ENCODE results near the gene FOLH1.
"Not testable (repeated sequence)": the region's sequence is repeated elsewhere in the genome, so short reads cannot be mapped to it uniquely, and the experiment has no call there.

The FOLH1 gene

DNA sequence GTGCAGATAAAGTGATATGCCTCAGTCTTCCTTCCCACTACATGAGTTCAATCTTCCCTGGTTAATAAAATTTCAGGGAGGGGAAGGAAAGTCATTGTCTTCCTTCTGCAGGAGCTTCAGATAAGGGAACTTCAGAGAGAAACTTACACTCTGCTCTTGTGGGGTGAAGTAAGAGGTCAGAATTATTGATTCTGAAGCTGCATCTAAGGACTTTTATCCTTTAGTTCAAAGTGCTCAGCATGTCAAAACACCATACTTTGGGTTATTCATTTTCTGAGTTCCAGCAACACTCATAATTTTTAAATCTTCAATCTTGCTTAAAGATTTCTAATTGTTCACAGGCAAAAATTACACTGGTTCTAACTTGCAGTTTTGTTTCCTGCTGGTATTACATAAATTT is 33.0 kb downstream of the FOLH1 start:
- not testable (repeated sequence) for DNase-seq

DNA sequence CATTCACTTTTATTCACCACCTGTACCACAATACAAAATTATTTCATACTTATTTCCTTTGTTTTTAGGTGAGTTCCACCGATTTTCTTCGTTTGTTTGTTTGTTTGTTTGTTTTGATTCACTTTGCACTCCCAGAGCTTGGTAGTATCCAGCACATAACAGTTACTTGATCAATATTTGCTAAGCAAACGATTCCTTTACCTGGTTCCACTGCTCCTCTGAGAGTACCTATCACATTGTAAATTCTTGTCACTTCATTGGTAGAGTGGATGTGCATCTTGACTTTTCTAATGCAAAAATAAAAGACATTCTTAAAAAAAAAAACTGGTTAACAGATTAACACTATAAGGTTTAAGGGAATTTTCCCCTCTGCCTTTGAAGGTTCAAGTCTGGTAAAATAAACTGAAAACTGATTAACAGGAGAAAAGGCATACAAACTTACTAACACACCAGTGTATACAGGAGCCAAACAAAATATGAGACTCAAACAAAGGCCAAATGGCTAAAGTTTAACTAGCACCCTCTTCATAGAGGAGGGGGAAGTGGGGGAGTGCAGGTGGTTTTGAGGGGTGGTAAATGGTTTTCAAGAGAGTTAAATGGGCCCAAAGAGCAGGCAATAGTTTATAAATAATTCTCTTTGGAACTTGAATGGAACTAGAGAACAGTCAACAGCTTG is 33.6 kb downstream of the FOLH1 start:
- DNase-seq = not testable (repeated sequence)

DNA sequence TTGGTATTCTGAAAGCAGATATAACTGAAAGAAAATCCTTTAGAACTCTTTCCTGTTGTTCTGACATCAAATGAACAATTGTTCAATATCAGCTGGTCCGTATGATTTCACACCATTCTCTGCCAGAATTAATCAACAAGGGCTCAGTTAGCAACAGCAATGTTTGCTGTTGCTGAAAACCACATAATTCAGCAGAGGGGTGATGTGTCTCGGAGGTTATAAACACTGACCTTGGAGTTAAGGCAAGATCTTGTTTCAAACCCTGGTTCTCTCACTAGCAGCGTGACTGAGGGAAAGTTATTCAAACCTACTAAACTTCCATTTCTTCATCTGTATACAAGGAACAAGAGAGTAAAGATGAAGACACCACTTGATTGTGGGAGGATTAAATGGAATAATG is 36.8 kb downstream of the FOLH1 start:
- not testable (repeated sequence) for DNase-seq

DNA sequence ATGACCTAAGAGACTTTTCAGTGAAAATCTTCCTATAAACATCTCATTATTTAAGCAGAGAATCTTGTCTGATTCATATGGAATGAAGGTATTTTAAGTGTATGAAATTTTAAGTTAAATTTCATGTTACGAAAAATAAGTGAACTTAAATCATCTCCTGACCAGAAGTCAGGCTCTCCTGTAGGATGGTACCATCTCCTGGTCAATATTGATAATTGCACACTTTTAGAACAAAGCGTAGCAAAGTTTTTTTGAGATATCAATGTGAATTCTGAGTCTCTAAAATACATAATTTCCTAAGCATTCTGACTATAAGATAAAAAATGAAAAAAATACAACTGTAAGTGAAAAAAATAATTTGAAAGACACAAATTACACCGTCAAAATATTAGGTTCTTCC is 38.8 kb downstream of the FOLH1 start:
- DNase-seq = not testable (repeated sequence)

DNA sequence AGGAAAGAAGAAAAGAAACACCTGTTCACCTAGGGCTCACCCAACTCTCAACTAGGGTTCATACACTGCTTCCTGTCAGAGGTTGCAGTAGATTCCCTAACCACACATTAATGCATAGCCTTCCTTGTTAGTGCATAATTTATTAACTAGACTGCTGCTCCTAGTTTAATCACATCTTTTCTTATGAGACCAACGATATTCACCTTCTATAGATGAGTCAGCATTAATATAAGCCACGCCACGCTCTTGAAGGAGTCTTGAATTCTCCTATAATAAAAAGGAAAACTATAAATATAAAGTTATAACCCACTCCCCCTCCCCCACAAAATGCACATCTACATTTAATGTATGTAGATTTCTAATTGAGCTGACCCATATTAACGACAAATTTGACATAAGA is 39.4 kb downstream of the FOLH1 start:
- DNase-seq = not testable (repeated sequence)

DNA sequence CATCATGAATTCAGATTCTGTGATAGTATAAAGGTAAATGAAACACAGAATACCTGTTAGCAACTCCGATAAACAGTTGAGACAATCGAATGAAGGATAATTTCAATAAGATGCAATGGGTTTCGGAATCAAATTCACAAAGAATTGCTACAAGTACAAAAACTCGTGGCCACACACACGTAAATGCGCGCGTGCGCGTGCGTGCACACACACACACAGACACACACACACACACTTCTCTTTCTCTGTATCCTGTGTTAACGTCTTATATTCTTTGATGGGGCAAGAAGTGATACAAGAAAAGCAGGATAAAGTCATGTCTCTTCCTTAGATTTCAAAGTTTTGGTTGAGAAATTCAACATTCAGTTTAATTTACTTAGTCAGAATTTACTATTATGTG is 57.2 kb downstream of the FOLH1 start:
- DNase-seq = no peak

DNA sequence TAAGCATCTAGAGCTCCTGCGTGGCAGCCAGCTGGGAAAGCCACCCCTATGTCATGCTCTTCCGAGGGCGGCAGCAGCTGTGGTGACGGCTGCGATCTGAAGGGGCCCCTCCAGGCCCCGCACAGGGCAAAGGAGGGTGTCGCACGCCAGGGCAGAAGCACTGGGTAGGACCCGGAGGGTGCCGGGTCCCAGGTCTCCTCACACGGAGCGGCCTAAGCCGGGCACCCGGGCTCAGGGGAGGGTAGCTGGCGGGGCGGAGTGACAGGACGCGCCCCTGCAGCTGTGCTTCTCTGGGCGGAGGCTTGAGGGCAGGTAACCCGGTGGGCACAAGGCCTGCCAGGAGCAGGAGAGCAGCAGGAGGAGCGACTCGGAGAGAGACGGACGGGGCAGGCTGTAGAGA is 106.0 kb downstream of the FOLH1 start:
- not testable (repeated sequence) for DNase-seq
